ENCODE results near the gene C6orf89.

DNA sequence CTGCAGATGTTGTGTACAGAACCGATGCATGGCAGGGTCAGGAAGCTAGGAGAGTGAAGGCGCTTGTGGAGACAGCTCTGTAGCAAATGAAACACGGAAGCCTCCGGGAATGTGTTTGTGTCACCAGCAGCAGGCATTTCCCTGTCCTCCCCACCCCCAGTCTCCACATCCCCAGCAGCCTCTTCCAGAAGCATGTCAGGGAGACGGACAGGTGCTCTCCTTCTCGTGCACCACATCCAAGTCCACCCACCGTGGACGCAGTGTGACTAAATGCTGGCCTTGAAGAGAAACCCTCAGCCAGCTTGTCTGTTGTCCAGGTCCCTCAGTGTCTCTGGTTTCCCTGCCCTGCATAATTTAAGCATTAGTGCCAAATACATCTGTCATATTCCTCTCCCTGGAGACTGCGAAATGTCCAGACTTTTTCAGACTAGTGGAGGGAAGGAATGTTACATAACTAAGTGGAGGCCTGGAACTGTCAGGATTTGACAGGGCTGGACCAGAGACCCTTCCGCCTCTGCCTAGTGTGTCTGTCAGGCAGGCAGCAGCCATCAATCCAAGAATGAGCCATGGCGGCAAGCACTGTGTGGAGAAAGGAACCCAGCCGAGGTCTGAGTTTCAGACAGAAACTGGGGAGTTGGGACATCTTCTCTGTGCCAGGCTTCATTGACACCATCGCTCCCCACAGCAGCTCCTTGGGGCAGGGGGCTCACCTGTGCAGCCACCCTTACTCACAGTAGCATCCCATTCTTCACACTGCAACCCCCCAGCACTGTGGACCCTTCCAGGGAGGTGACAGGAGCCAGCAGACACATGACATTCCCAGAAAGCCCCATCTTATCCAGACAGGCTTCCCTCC is 42.2 kb downstream of the C6orf89 start:
- no peak for TF ChIP-seq POLR2A (IDR thresholded peaks at IDR 0.05)
- TF ChIP-seq, protein P1, sequence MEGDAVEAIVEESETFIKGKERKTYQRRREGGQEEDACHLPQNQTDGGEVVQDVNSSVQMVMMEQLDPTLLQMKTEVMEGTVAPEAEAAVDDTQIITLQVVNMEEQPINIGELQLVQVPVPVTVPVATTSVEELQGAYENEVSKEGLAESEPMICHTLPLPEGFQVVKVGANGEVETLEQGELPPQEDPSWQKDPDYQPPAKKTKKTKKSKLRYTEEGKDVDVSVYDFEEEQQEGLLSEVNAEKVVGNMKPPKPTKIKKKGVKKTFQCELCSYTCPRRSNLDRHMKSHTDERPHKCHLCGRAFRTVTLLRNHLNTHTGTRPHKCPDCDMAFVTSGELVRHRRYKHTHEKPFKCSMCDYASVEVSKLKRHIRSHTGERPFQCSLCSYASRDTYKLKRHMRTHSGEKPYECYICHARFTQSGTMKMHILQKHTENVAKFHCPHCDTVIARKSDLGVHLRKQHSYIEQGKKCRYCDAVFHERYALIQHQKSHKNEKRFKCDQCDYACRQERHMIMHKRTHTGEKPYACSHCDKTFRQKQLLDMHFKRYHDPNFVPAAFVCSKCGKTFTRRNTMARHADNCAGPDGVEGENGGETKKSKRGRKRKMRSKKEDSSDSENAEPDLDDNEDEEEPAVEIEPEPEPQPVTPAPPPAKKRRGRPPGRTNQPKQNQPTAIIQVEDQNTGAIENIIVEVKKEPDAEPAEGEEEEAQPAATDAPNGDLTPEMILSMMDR (IDR thresholded peaks at IDR 0.05) = no peak
- TF ChIP-seq EP300 (IDR thresholded peaks at IDR 0.05; ENCODE audit: low read depth) = no peak
- TF ChIP-seq POLR2AphosphoS5 (IDR thresholded peaks at IDR 0.05) = no peak
